ENCODE data around the gene EXOSC10.

GRCh38 chr1:11019971-11020370 lies 79.7 kb downstream of the EXOSC10 start:
- TF ChIP-seq EZH2 (IDR thresholded peaks at IDR 0.05; ENCODE audit: borderline replicate concordance, low read depth, low read length, severe bottlenecking) (no peak), CTCF (IDR thresholded peaks at IDR 0.05; ENCODE audit: extremely low read depth in 1 of 2, insufficient read depth in 1 of 2, low read depth in 1 of 2, low read length in 2 of 2) (no peak), POLR2AphosphoS5 (IDR thresholded peaks at IDR 0.05; ENCODE audit: insufficient read depth, low read depth, low read length) (no peak), MYC (IDR thresholded peaks at IDR 0.05; ENCODE audit: low read depth, low read length) (no peak), POLR2A (IDR thresholded peaks at IDR 0.05; ENCODE audit: low read depth, low read length) (no peak)
- TF ChIP-seq, protein P1, sequence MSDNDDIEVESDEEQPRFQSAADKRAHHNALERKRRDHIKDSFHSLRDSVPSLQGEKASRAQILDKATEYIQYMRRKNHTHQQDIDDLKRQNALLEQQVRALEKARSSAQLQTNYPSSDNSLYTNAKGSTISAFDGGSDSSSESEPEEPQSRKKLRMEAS (IDR thresholded peaks at IDR 0.05; ENCODE audit: insufficient read depth, insufficient read length) = no peak
